Tibial nerve (tissue), 4 donors: Measurements from ENCODE around the gene BARHL1.
"Not testable (repeated sequence)": the region's sequence is repeated elsewhere in the genome, so short reads cannot be mapped to it uniquely, and the experiment has no call there.

Source experiments
- EP300 ChIP-seq, 2 donors: sonication (generic); formaldehyde crosslinking; IDR thresholded peaks; one replicate each; pipeline ENCODE4 v1.6.1; 2017; ENCODE audit warnings: antibody characterized with exemption in 2 of 2, mild to moderate bottlenecking in 1 of 2
- POLR2A ChIP-seq, 2 donors: fragments of 450-650 bp; IDR thresholded peaks; one replicate each; pipeline ENCODE4 v1.6.1; 2017; ENCODE audit warnings: antibody characterized with exemption in 2 of 2, mild to moderate bottlenecking in 2 of 2, moderate library complexity in 2 of 2
- TF ChIP-seq, protein P1 (sequence below), 5 experiments: fragments of 200-600 bp in 3 of 5; fragments of 450-650 bp in 2 of 5; sonication (generic) in 3 of 5; IDR thresholded peaks; one replicate each; pipeline ENCODE4 v1.5.1; 2016 to 2019; ENCODE audit warnings: antibody characterized with exemption in 5 of 5, mild to moderate bottlenecking in 3 of 5, moderate library complexity in 2 of 5

DNA sequence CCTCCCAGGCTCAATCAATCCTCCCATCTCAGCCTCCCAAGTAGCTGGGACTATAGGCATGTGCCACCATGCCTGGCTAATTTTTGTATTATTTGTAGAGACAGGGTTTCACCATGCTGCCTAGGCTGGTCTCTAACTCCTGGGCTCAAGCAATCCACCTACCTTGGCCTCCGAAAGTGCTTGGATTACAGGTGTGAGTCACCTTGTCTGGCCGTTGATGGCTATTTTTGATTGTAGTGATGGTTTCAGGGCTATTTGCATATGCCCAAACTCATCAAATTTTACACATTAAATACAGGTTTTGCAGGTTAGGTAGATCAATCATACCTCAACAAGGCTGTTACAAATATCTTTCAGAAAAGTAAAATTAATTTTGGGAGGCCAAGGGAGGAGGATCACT lies 13.6 kb upstream of the BARHL1 start:
- TF ChIP-seq POLR2A, EP300 (IDR thresholded peaks at IDR 0.05): not testable (repeated sequence)
- TF ChIP-seq, protein P1, sequence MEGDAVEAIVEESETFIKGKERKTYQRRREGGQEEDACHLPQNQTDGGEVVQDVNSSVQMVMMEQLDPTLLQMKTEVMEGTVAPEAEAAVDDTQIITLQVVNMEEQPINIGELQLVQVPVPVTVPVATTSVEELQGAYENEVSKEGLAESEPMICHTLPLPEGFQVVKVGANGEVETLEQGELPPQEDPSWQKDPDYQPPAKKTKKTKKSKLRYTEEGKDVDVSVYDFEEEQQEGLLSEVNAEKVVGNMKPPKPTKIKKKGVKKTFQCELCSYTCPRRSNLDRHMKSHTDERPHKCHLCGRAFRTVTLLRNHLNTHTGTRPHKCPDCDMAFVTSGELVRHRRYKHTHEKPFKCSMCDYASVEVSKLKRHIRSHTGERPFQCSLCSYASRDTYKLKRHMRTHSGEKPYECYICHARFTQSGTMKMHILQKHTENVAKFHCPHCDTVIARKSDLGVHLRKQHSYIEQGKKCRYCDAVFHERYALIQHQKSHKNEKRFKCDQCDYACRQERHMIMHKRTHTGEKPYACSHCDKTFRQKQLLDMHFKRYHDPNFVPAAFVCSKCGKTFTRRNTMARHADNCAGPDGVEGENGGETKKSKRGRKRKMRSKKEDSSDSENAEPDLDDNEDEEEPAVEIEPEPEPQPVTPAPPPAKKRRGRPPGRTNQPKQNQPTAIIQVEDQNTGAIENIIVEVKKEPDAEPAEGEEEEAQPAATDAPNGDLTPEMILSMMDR (IDR thresholded peaks at IDR 0.05), result not testable (repeated sequence)
